IPS-11a (cell line): ENCODE measurements around the gene JARID2.

ENCODE experiments used
- H3K4me3 ChIP-seq: one replicate; pipeline ENCODE4 v1.5.1; 2013; ENCODE audit warnings: low read depth, low read length, control low read depth

Gene JARID2

GRCh38 chr6:15502446-15503345, 256.8 kb downstream of the JARID2 start:
- no peak overlapping the region for H3K4me3 ChIP-seq

- H3K4me3 ChIP-seq = no peak overlapping the region
These were observed 257.4 kb downstream of the JARID2 start for GRCh38 chr6:15503346-15503680.

GRCh38 chr6:15504040-15504495, 258.2 kb downstream of the JARID2 start:
- H3K4me3 ChIP-seq = no peak overlapping the region

GRCh38 chr6:15504581-15505350, 258.9 kb downstream of the JARID2 start:
- H3K4me3 ChIP-seq = no peak overlapping the region

GRCh38 chr6:15505463-15505918, 259.6 kb downstream of the JARID2 start:
- H3K4me3 ChIP-seq = no peak overlapping the region

- H3K4me3 ChIP-seq = no peak overlapping the region
These were observed 260.2 kb downstream of the JARID2 start for GRCh38 chr6:15506066-15506465.

GRCh38 chr6:15507221-15507620, 261.4 kb downstream of the JARID2 start:
- no peak overlapping the region for H3K4me3 ChIP-seq

GRCh38 chr6:15507746-15508145, 261.9 kb downstream of the JARID2 start:
- no peak overlapping the region for H3K4me3 ChIP-seq

- H3K4me3 ChIP-seq = no peak overlapping the region
These were observed 262.6 kb downstream of the JARID2 start for GRCh38 chr6:15508441-15508871.

GRCh38 chr6:15508931-15509330, 263.1 kb downstream of the JARID2 start:
- H3K4me3 ChIP-seq = no peak overlapping the region

GRCh38 chr6:15509335-15509933, 263.6 kb downstream of the JARID2 start:
- no peak overlapping the region for H3K4me3 ChIP-seq

GRCh38 chr6:15510121-15510520, 264.3 kb downstream of the JARID2 start:
- H3K4me3 ChIP-seq = no peak overlapping the region

- no peak overlapping the region for H3K4me3 ChIP-seq
These were observed 264.8 kb downstream of the JARID2 start for GRCh38 chr6:15510536-15511247.

- H3K4me3 ChIP-seq = no peak overlapping the region
These were observed 265.6 kb downstream of the JARID2 start for GRCh38 chr6:15511248-15512125.

- no peak overlapping the region for H3K4me3 ChIP-seq
These were observed 266.3 kb downstream of the JARID2 start for GRCh38 chr6:15512126-15512525.

- no peak overlapping the region for H3K4me3 ChIP-seq
These were observed 266.9 kb downstream of the JARID2 start for GRCh38 chr6:15512721-15513120.

GRCh38 chr6:15513131-15513771, 267.4 kb downstream of the JARID2 start:
- H3K4me3 ChIP-seq = no peak overlapping the region

GRCh38 chr6:15513801-15514711, 268.2 kb downstream of the JARID2 start:
- no peak overlapping the region for H3K4me3 ChIP-seq
